Testis (tissue), 3 donors: ENCODE data around the gene FBXL7. TPM values are rescaled to one million over a fixed set of nuclear protein-coding genes. Genes with fewer than 3 reads are reported as not detected.

ENCODE experiments used
- DNase-seq: peaks from one replicate; pipeline ENCODE4 v3.0.0-alpha.2; 2019
- H3K27ac ChIP-seq, 2 donors: fragments of 200-600 bp; sonication (generic); one replicate each; pipeline ENCODE4 v1.5.1; 2019
- H3K27me3 ChIP-seq: fragments of 200-600 bp; sonication (generic); one replicate; pipeline ENCODE4 v1.5.1; 2019
- H3K36me3 ChIP-seq: fragments of 200-600 bp; sonication (generic); one replicate; pipeline ENCODE4 v1.5.1; 2017; ENCODE audit warnings: low read depth; ENCODE audit errors: missing control alignments
- H3K4me1 ChIP-seq: fragments of 200-600 bp; sonication (generic); one replicate; pipeline ENCODE4 v1.5.1; 2019
- H3K4me3 ChIP-seq, 2 donors: fragments of 200-600 bp; sonication (generic); one replicate each; pipeline ENCODE4 v1.5.1; 2017 to 2019
- H3K9me3 ChIP-seq: fragments of 200-600 bp; sonication (generic); one replicate; pipeline ENCODE4 v1.5.1; 2017
- CTCF ChIP-seq, 3 experiments: fragments of 450-650 bp in 2 of 3; fragments of 200-600 bp in 1 of 3; sonication (generic) in 1 of 3; IDR thresholded peaks; one replicate each; pipeline ENCODE4 v1.5.1; 2016 to 2019; ENCODE audit warnings: antibody characterized with exemption in 3 of 3, mild to moderate bottlenecking in 2 of 3, moderate library complexity in 1 of 3
- POLR2A ChIP-seq: fragments of 450-650 bp; IDR thresholded peaks from one replicate; pipeline ENCODE4 v1.6.1; 2017; ENCODE audit warnings: antibody characterized with exemption, mild to moderate bottlenecking, moderate library complexity
- WGBS, 2 donors: methylation state at CpG; one replicate each; pipeline ENCODE4 v1.1.5; 2018; 5-methylcytosine and 5-hydroxymethylcytosine counted together
- intact Hi-C: fragments of 100-400 bp; cut with DNase I; formaldehyde crosslinking; loops from one replicate; pipeline ENCODE4 v1.15.1; 2023; ENCODE audit warnings: low total_unique reads
- polyA plus RNA-seq: library from polyadenylated mRNA; stranded (reverse); fragments of 350-450 nt; fragmentation: Illumina TruSeq; extraction: RNeasy Lipid Tissue Mini Kit (QIAGEN cat#74804); gene quantifications from one replicate; pipeline ENCODE4 v1.2.3, GENCODE V29; 2014; ENCODE audit warnings: low read depth, low replicate concordance; ENCODE audit not compliant: insufficient read depth
- total RNA-seq, 2 donors: library from RNA; depleted of rRNA; stranded (reverse); fragments of >200 nt; gene quantifications; one replicate each; pipeline ENCODE4 v1.2.3, GENCODE V29; 2016

Gene FBXL7
- total and polyA plus RNA-seq, 3 donors from 2014 or later, result 9.8 to 17.3 (median 15.2) TPM

- WGBS, 2 donors, result 64 to 83% methylated on average over 2 of the region's 2 CpGs
- Histone ChIP-seq H3K9me3 (no peaks in the 10 kb centered on the region), H3K4me1 (no peaks in the 10 kb centered on the region), H3K4me3 (no peak overlapping the region), H3K27ac (no peak overlapping the region), H3K36me3 (no peaks in the 10 kb centered on the region), H3K27me3 (no peaks in the 10 kb centered on the region)
- DNase-seq, result no peak
- no peak for TF ChIP-seq CTCF (IDR thresholded peaks at IDR 0.05)
- no peak for TF ChIP-seq POLR2A
- intact Hi-C loops, result no loop called here
Measured at GRCh38 chr5:15943487-15943886, 443.5 kb downstream of the FBXL7 start.

- H3K27me3 ChIP-seq, result no peaks in the 10 kb centered on the region
- H3K4me1 ChIP-seq, result no peaks in the 10 kb centered on the region
- no peaks in the 10 kb centered on the region for H3K9me3 ChIP-seq
- WGBS, 2 donors, result 91 to 97% methylated on average over 3 of the region's 3 CpGs
- H3K36me3 ChIP-seq, result no peaks in the 10 kb centered on the region
- no peak for TF ChIP-seq CTCF (IDR thresholded peaks at IDR 0.05)
- TF ChIP-seq POLR2A, result no peak
- H3K27ac ChIP-seq, result no peak overlapping the region
- no peak overlapping the region for H3K4me3 ChIP-seq
- no peak for DNase-seq
- intact Hi-C loops, result no loop called here
Measured at GRCh38 chr5:15946026-15946425, 446.0 kb downstream of the FBXL7 start.

- no peaks in the 10 kb centered on the region for H3K36me3 ChIP-seq
- no peak for DNase-seq
- H3K4me3 ChIP-seq, result no peak overlapping the region
- intact Hi-C loops, result no loop called here
- no peaks in the 10 kb centered on the region for H3K27me3 ChIP-seq
- H3K27ac ChIP-seq, result no peak overlapping the region
- no peaks in the 10 kb centered on the region for H3K9me3 ChIP-seq
- H3K4me1 ChIP-seq, result no peaks in the 10 kb centered on the region
- TF ChIP-seq POLR2A (no peak), CTCF (IDR thresholded peaks at IDR 0.05) (no peak)
- 67 to 69% methylated on average over 3 of the region's 3 CpGs for WGBS, 2 donors
Measured at GRCh38 chr5:15948190-15948589, 448.2 kb downstream of the FBXL7 start.

DNA sequence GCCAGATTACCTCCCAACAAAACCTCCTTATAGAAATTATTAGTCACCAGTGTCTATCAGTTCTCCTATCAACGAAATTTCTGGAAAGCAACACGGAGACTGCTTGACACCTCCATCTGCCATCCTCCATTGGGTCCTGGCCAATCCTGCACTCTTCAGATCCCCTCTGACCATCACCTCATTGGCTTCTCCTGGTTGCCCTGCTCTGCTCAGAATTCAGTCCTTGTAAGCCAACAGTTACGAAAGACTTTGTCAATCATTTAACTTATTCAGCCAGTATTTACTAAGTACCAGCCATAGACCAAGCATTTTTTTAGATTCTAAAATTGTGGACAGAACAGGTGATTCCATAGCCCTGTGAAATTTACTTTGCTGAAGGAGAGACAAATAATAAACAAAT, 451.1 kb downstream of the FBXL7 start:
- TF ChIP-seq POLR2A (no peak), CTCF (IDR thresholded peaks at IDR 0.05) (no peak)
- Histone ChIP-seq H3K27me3 (no peaks in the 10 kb centered on the region), H3K36me3 (no peaks in the 10 kb centered on the region), H3K4me1 (no peaks in the 10 kb centered on the region), H3K27ac (no peak overlapping the region), H3K9me3 (no peaks in the 10 kb centered on the region), H3K4me3 (no peak overlapping the region)
- no peak for DNase-seq
- 87 to 88% methylated on average over 3 of the region's 3 CpGs for WGBS, 2 donors
- intact Hi-C loops, result no loop called here

DNA sequence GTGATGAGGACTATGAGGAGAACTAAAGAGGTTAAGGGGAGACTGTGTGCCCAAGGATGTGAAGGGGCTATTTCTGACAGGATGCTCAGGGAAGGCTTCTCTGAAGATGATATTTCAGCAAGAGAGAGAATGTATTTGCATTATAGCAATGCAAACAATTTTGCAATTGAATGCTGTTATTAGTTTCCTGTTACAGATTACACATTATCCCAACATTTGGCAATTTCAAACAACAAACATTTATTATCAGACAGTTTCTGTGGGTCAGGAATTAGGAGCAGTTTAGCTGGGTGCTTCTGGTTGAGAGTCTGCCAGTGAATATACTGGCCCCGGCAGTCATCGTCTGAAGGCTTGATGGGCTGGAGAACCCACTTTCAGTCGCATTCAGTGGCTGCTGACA, 451.6 kb downstream of the FBXL7 start:
- intact Hi-C loops, result no loop called here

More for the DNA sequence above, 451.6 kb downstream of the FBXL7 start:
- 79 to 98% methylated on average over 3 of the region's 3 CpGs for WGBS, 2 donors
- Histone ChIP-seq H3K4me1 (no peaks in the 10 kb centered on the region), H3K27ac (no peak overlapping the region), H3K27me3 (no peaks in the 10 kb centered on the region), H3K36me3 (no peaks in the 10 kb centered on the region), H3K4me3 (no peak overlapping the region), H3K9me3 (no peaks in the 10 kb centered on the region)
- TF ChIP-seq CTCF (IDR thresholded peaks at IDR 0.05), result no peak
- no peak for TF ChIP-seq POLR2A
- DNase-seq, result no peak
